K562 (cell line): ENCODE measurements around the gene CASKIN2. TPM values are rescaled to one million over a fixed set of nuclear protein-coding genes. Genes with fewer than 3 reads are reported as not detected.

Experiments
- CC2D1A ChIP-seq: fragments of 450-650 bp; IDR thresholded peaks from 2 replicates; pipeline ENCODE4 v1.6.1; 2017; ENCODE audit warnings: mild to moderate bottlenecking
- DPF2 ChIP-seq: fragments of 450-650 bp; IDR thresholded peaks from 2 replicates; pipeline ENCODE4 v1.6.1; 2016
- EGR1 ChIP-seq: fragments of 450-650 bp; conservative IDR thresholded peaks from 2 replicates; pipeline ENCODE4 v1.6.1; 2017; ENCODE audit warnings: mild to moderate bottlenecking
- FOXK2 ChIP-seq, 2 experiments: fragments of 450-650 bp; IDR thresholded peaks in 1 of 2; conservative IDR thresholded peaks in 1 of 2; 2 replicates each; pipeline ENCODE4 v1.6.1; 2016; ENCODE audit warnings: low read depth in 2 of 2, mild to moderate bottlenecking in 1 of 2
- ILF3 ChIP-seq: fragments of 450-650 bp; IDR thresholded peaks from 2 replicates; pipeline ENCODE4 v1.6.1; 2018; ENCODE audit warnings: antibody characterized with exemption, mild to moderate bottlenecking, moderate library complexity, borderline replicate concordance
- JUN ChIP-seq, 2 experiments: sonication (generic) in 1 of 2; formaldehyde crosslinking in 1 of 2; IDR thresholded peaks; 2 replicates each; pipeline versions ENCODE4 v1.6.1 to v1.8.0; 2012 to 2022; ENCODE audit warnings: borderline replicate concordance in 2 of 2, mild to moderate bottlenecking in 2 of 2, improper control_type of control experiment in 1 of 2, low read depth in 1 of 2, low read length in 1 of 2, missing genetic modification reagents in 1 of 2
- MAX ChIP-seq: sonication (generic); formaldehyde crosslinking; IDR thresholded peaks from 2 replicates; pipeline ENCODE4 v1.9.0; 2022; ENCODE audit warnings: mild to moderate bottlenecking, missing genetic modification reagents
- NCOA6 ChIP-seq: fragments of 450-650 bp; IDR thresholded peaks from 2 replicates; pipeline ENCODE4 v1.6.1; 2017; ENCODE audit warnings: mild to moderate bottlenecking
- NR2C2 ChIP-seq, 2 experiments: fragments of 200-800 bp in 1 of 2; sonication (Bioruptor generic) in 1 of 2; sonication (generic) in 1 of 2; formaldehyde crosslinking in 1 of 2; IDR thresholded peaks; 2 replicates each; pipeline versions ENCODE4 v1.6.1 to v1.8.0; 2016 to 2022; ENCODE audit warnings: mild to moderate bottlenecking in 1 of 2, missing compliant biosample characterization in 1 of 2, missing genetic modification characterization in 1 of 2, missing genetic modification reagents in 1 of 2
- RBM39 ChIP-seq: fragments of 200-400 bp; formaldehyde crosslinking; optimal IDR thresholded peaks from 2 replicates; pipeline ENCODE3; 2018; ENCODE audit warnings: low read depth, low read length
- RHOXF2B ChIP-seq: fragments of 250-450 bp; sonication (Bioruptor Pico); conservative IDR thresholded peaks from 2 replicates; pipeline ENCODE4 v1.5.1; 2021
- TAF9B ChIP-seq: fragments of 450-650 bp; IDR thresholded peaks from 2 replicates; pipeline ENCODE4 v1.6.1; 2018; ENCODE audit warnings: mild to moderate bottlenecking; ENCODE audit not compliant: partially characterized antibody
- TBL1XR1 ChIP-seq, 2 experiments: IDR thresholded peaks; 2 replicates each; pipeline ENCODE4 v1.6.1; 2012; ENCODE audit warnings: improper control_type of control experiment in 2 of 2, low read length in 2 of 2, mild to moderate bottlenecking in 1 of 2
- ZC3H11A ChIP-seq: IDR thresholded peaks from 2 replicates; pipeline ENCODE4 v1.6.1; 2012; ENCODE audit warnings: low read depth, low read length, improper control_type of control experiment
- ZNF830 ChIP-seq: fragments of 250-450 bp; sonication (Bioruptor Pico); IDR thresholded peaks from 2 replicates; pipeline ENCODE4 v1.5.0; 2021; ENCODE audit warnings: mild to moderate bottlenecking
- polyA plus RNA-seq, 8 experiments: library from polyadenylated mRNA; depleted of rRNA in 4 of 8; stranded (reverse) in 5 of 8; unstranded in 3 of 8; fragments of >200 nt; fragmentation: Nextera tagmentation in 2 of 8; fragmentation: Illumina TruSeq in 1 of 8; extraction: Ambion mirVana in 2 of 8; extraction: Trizol in 1 of 8; gene quantifications; 2 replicates each; pipeline versions ENCODE4 v1.2.1 to v1.2.3, GENCODE V29; 2011 to 2014; ENCODE audit warnings: inconsistent platforms in 1 of 8, missing spikeins in 1 of 8
- total RNA-seq, 7 experiments: library from RNA; depleted of rRNA in 6 of 7; stranded (reverse); fragments of >200 nt in 6 of 7; fragmentation: Illumina TruSeq in 2 of 7; extraction: Trizol in 2 of 7; gene quantifications; 2 replicates each; pipeline versions ENCODE4 v1.2.1 to v1.2.3, GENCODE V29; 2011 to 2021; ENCODE audit warnings: low replicate concordance in 1 of 7
- TF ChIP-seq, protein P1 (sequence below): IDR thresholded peaks from 2 replicates; pipeline ENCODE4 v1.6.1; 2014; ENCODE audit warnings: antibody characterized with exemption
- TF ChIP-seq, protein P2 (sequence below): sonication (generic); formaldehyde crosslinking; IDR thresholded peaks from 2 replicates; pipeline ENCODE4 v1.8.1; 2023; ENCODE audit warnings: mild to moderate bottlenecking, missing genetic modification reagents, moderate library complexity
- TF ChIP-seq, protein P3 (sequence below): fragments of 450-650 bp; IDR thresholded peaks from 2 replicates; pipeline ENCODE4 v1.6.1; 2017; ENCODE audit warnings: antibody characterized with exemption
- TF ChIP-seq, protein P4 (sequence below): fragments of 450-650 bp; IDR thresholded peaks from 2 replicates; pipeline ENCODE4 v1.6.1; 2017; ENCODE audit warnings: mild to moderate bottlenecking, moderate library complexity

The CASKIN2 gene
- total and polyA plus RNA-seq, 9 of the 15 experiments (the other 6 are each of a cell fraction or from before 2014, with no cell fraction given), result 0.01 to 12.2 (median 2.1) TPM

DNA sequence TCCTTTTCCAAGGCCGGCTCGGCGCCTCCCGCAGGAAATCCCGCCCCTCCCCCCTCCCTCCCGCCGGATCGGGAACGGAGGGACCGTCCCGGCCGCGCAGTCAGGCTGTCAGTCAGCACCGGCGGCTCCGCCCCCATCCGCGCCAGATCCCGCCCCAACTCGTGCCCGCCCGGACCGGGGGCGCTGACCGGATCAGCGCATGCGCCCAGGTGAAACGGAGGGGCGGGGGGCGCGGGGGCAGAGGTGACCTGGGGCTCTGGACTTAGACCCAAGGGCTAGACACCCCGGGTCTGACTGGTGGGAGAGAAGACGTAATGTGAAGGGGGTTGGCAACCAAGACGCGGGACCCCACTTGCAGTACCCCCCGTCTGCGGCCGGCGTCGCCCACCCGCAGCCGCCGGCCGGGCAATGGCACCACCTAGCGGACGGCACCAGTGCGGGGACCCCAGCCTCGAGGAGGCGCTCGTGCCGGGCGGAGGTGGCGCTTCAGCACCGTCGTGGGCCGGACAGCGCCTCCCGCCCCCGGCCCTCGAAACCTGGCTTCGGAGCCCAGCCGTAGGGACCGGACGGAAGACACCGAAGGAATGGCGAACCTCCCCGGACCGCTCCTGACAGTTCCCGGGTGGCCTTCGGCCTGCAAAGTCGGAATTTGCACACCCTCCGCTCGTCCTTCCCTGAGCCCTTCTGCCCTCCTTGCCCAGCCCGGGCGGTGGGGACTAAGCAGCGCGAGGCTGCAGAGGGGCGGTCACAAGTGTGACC is at the start of gene CASKIN2 (continued):
- TF ChIP-seq JUN (IDR thresholded peaks at IDR 0.05; ENCODE audit: borderline replicate concordance, low read depth, low read length) (no peak), JUN (CRISPR knock-in tag; IDR thresholded peaks at IDR 0.05; ENCODE audit: borderline replicate concordance) (peak; percentile 92), EGR1 (peak; percentile 92), MAX (CRISPR knock-in tag) (peak; percentile 98), ZC3H11A (no peak), RBM39 (no peak), RHOXF2B (CRISPR knock-in tag) (no peak; the same call in 1 of the 2 replicates), NCOA6 (peak; percentile 97), CC2D1A (0 out of 2 replicates have a peak, but pooled peaks have one; percentile 30), DPF2 (no peak), ILF3 (no peak), TBL1XR1 (IDR thresholded peaks at IDR 0.05; ENCODE audit: low read length in 2 of 2) (no peak; a peak in 1 of 4 replicates), TAF9B (no peak), ZNF830 (CRISPR knock-in tag) (0 out of 2 replicates have a peak, but pooled peaks have one; percentile 6), NR2C2 (CRISPR knock-in tag; IDR thresholded peaks at IDR 0.05) (peak; percentile 79; the same call in 1 of the 2 replicates), NR2C2 (tag; IDR thresholded peaks at IDR 0.05) (peak; percentile 81), FOXK2 (conservative IDR thresholded peaks at IDR 0.05 in 1 of 2, IDR thresholded peaks at IDR 0.05 in 1 of 2; ENCODE audit: low read depth in 2 of 2) (no peak; a peak in 1 of 4 replicates)
- TF ChIP-seq, protein P1, sequence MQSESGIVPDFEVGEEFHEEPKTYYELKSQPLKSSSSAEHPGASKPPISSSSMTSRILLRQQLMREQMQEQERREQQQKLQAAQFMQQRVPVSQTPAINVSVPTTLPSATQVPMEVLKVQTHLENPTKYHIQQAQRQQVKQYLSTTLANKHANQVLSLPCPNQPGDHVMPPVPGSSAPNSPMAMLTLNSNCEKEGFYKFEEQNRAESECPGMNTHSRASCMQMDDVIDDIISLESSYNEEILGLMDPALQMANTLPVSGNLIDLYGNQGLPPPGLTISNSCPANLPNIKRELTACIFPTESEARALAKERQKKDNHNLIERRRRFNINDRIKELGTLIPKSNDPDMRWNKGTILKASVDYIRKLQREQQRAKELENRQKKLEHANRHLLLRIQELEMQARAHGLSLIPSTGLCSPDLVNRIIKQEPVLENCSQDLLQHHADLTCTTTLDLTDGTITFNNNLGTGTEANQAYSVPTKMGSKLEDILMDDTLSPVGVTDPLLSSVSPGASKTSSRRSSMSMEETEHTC, result no peak
- TF ChIP-seq, protein P2, sequence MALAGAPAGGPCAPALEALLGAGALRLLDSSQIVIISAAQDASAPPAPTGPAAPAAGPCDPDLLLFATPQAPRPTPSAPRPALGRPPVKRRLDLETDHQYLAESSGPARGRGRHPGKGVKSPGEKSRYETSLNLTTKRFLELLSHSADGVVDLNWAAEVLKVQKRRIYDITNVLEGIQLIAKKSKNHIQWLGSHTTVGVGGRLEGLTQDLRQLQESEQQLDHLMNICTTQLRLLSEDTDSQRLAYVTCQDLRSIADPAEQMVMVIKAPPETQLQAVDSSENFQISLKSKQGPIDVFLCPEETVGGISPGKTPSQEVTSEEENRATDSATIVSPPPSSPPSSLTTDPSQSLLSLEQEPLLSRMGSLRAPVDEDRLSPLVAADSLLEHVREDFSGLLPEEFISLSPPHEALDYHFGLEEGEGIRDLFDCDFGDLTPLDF, result peak; percentile 92
- TF ChIP-seq, protein P3, sequence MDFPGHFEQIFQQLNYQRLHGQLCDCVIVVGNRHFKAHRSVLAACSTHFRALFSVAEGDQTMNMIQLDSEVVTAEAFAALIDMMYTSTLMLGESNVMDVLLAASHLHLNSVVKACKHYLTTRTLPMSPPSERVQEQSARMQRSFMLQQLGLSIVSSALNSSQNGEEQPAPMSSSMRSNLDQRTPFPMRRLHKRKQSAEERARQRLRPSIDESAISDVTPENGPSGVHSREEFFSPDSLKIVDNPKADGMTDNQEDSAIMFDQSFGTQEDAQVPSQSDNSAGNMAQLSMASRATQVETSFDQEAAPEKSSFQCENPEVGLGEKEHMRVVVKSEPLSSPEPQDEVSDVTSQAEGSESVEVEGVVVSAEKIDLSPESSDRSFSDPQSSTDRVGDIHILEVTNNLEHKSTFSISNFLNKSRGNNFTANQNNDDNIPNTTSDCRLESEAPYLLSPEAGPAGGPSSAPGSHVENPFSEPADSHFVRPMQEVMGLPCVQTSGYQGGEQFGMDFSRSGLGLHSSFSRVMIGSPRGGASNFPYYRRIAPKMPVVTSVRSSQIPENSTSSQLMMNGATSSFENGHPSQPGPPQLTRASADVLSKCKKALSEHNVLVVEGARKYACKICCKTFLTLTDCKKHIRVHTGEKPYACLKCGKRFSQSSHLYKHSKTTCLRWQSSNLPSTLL, result no peak
- TF ChIP-seq, protein P4, sequence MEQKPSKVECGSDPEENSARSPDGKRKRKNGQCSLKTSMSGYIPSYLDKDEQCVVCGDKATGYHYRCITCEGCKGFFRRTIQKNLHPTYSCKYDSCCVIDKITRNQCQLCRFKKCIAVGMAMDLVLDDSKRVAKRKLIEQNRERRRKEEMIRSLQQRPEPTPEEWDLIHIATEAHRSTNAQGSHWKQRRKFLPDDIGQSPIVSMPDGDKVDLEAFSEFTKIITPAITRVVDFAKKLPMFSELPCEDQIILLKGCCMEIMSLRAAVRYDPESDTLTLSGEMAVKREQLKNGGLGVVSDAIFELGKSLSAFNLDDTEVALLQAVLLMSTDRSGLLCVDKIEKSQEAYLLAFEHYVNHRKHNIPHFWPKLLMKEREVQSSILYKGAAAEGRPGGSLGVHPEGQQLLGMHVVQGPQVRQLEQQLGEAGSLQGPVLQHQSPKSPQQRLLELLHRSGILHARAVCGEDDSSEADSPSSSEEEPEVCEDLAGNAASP, result no peak
